Measurements from ENCODE around the gene TRAF6.
"Not testable (repeated sequence)": the region's sequence is repeated elsewhere in the genome, so short reads cannot be mapped to it uniquely, and the experiment has no call there.

TRAF6 gene, protein sequence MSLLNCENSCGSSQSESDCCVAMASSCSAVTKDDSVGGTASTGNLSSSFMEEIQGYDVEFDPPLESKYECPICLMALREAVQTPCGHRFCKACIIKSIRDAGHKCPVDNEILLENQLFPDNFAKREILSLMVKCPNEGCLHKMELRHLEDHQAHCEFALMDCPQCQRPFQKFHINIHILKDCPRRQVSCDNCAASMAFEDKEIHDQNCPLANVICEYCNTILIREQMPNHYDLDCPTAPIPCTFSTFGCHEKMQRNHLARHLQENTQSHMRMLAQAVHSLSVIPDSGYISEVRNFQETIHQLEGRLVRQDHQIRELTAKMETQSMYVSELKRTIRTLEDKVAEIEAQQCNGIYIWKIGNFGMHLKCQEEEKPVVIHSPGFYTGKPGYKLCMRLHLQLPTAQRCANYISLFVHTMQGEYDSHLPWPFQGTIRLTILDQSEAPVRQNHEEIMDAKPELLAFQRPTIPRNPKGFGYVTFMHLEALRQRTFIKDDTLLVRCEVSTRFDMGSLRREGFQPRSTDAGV

DNA sequence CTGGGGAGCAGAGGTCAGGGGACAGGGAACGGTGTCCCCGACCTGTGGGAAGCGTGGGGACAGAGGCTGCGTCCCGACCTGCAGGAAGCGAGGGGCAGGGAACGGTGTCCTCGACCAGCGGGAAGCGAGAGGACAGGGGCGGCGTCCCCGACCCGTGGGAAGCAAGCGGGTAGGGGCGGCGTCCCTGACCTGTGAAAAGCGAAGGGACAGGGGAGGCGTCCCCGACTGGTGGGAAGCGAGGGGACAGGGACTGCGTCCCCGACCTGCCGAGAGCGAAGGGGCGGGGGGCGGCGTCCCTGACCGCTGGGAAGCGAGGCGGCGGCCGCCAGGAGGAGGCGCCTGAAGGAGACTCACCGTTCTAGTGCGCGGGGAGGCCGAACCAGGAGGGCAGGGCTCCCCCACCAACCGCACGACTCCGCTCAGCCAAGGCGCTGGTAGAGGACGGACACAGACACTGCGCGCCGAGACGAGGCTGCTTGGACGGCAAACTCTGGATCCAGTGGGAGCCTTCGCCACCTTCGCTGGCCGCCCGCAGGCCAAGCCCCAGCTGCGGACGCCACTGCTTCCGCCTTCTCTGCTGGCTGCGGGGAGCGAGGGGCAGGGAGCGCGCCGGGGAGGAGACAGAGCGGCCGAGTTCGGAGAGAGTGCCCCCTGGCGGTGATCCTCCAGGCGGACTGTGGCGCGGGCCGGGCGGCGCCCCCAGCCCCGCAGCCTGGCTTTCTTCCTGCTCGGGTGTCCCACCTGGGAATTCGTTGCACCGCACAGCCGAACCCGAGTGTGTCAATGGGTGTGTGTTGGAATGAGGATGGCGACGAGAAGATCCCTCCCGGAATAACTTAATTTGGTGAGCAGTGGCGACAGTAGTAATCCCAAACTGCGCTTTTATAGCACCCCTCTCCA lies at the start of gene TRAF6:
Gene TRAF6, minus strand, starts transcription at position 579 of the 900 bp plus-strand sequence. CDS start 8,757 bp downstream, outside the sequence.
- peak; percentile 89 for DNase-seq

- DNase-seq: peak; percentile 37
Measured at GRCh38 chr11:36558571-36559413, 48.7 kb upstream of the TRAF6 start.

DNA sequence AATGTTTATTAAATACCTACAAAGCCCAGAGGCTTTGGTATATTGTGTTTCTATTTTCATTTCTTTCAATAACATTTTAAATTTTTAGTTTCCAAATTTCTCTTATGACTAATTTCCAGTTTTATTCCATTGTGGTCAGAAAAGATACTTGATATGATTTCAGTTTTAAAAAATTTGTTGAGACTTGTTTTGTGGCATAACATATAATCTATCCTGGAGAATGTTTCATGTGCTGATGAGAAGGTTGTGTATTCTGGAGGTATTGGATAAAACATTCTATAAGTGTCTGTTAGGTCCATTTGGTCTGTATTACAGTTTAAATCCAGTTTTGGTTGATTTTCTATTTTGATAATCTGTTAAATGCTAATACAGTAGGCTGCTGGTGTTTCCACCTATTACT lies 47.9 kb upstream of the TRAF6 start:
- DNase-seq: no peak

DNA sequence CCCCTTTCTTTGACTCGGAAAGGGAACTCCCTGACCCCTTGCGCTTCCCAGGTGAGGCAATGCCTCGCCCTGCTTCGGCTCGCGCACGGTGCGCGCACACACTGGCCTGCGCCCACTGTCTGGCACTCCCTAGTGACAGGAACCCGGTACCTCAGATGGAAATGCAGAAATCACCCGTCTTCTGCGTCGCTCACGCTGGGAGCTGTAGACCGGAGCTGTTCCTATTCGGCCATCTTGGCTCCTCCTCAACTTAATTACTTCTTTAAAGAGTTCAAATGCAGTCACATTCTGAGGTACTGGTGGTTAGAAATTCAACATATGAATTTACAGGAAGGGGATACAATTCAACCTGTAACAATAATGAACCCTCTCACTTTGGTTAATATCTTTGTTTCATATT lies 47.3 kb upstream of the TRAF6 start:
- DNase-seq: not testable (repeated sequence)

- no peak for DNase-seq
Measured at GRCh38 chr11:36550385-36551115, 40.5 kb upstream of the TRAF6 start.

GRCh38 chr11:36540998-36541397 lies 30.9 kb upstream of the TRAF6 start:
- peak; percentile 62 for DNase-seq

DNA sequence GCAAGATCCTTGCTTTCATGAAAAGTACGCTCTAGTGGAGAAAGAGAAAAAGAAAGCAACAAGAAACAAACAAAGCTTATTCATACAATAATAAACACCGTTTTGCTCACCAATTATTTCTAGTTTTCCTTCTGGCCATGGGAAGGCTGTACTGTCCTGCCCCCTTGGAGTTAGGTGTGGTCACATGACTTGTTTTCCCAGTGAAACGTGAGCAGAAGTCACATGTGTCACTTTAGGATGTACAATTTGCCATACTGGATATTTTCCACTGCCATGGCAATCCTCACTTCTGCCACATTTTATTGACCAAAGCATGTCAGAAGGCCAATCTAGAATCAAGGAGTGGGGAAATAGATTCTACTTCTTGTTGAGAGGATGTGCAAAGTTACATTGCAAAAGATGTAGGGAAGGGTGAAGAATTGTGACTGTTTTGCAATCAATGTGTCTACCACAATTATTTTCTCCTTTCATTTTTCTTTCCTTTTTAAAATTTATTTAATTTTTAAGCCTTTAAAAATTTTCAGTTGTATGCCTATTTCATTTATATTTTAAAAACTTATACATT lies 24.3 kb upstream of the TRAF6 start:
- DNase-seq: no peak

DNA sequence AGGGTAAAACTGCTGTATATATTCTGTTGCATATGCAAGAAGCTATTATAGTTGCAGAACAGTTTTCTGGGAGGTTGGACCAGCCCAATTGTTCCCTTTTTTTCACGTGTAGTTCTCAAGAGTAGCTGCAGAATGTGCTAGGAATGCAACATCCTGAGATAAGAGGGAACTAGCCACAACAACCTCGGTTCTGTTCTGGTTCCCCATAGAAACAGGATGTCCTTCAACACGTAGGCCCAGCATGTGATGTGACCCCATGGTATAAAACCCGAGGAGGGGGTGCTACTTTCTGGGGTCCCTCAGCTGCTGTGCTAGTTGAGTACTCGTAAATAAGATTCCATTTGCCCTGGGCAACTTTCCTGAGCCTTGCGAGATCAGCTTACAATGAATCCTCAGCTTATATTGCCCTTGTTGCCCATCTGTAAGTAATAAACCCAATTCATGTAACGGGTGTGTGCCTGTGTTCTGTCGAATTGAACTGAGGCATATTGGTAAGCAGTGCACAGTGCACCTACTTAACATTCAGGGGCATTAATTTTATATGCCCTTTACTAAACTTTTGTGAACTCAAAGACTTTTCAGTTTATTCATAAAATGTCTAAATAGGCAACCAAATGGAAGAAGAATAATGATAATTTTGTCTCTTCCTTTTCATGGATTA lies 23.0 kb upstream of the TRAF6 start:
- no peak for DNase-seq

GRCh38 chr11:36530840-36531239 lies 20.8 kb upstream of the TRAF6 start:
- no peak for DNase-seq

DNA sequence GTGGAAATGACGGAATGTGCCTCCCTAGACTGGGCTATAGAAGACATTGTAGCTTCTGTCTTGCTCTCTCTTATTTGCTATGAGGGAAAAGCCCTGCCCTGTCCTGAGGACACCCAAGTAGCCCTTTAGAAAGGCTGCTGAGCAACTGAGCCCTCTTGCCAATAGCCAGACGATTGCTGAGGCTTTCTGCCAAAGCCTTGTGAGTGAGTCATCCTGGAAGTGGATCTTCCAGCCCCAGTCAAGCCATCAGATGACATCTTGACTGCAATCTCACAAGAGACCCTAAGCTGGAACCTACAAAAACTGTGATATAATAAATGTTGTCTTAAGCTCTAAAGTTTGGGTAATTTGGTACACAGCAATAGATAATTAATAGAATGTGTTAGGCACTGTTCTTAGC lies 3.9 kb upstream of the TRAF6 start:
- no peak for DNase-seq

DNA sequence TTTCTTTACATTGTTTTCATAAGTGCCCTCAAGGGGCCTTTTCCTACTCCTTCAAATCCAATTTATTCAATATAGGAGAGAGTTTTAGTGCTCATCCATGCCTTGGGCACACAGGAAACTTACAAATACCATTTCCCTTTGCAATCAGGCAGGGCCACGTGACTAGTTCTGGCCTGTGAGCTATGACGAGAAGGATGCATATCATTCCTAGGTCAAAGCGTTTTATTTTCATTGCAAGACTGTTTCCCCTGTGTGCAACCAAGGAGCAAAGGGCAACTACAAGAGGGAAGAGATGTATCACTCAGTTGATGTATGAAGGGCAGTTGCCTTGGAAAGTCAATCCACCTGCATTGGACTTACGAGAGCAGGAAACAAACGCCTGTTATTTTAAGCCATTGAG lies 1.9 kb upstream of the TRAF6 start:
- DNase-seq: no peak

GRCh38 chr11:36511062-36511461 lies 990 bp upstream of the TRAF6 start:
- not testable (repeated sequence) for DNase-seq

- DNase-seq: no peak
Measured at GRCh38 chr11:36510594-36510942, 496 bp upstream of the TRAF6 start.

DNA sequence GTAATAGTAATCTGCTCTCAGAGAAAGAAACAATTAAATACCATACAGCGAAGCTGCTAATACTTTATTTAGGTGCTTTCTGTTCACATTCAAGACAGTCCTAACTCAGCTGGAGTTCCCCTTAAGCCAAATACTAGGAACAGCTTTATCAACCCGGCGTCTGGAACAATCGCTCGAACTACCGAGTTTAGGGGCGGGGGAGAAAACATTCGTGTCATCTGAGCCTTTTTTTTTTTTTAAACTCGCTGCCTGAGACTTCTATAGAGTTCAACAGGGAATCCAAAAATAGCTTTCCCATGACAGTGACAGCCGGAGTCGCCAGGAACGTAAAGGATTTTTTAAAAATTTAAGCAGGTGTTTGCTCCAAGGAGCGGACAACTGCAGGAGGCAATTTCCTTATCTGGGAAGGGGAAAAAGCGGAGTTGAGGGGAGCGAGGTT lies 852 bp downstream of the TRAF6 start:
- DNase-seq: peak; percentile 31

DNA sequence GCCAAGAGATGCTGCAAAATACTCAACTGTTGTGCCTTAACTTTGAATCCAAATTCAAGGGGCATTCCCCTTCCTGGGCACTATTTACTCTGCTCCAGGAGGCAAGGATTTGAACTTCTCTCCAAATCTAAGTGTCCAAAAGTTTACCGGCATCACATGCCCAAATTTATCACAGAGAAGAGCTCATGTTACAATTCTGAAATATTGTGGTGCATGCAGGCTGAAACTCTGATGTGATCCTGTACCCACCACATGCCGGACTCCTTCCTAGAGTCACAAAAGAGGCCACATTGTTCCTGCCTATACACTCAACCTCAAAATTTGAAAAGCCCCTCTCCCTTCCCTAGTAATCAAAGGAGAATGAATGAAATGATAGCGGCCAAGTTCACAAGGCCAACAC lies 1.3 kb downstream of the TRAF6 start:
- no peak for DNase-seq

- peak; percentile 32 for DNase-seq
Measured at GRCh38 chr11:36507824-36508489, 2.1 kb downstream of the TRAF6 start.

GRCh38 chr11:36501236-36501635 lies 8.8 kb downstream of the TRAF6 start:
- no peak for DNase-seq

- DNase-seq: peak; percentile 21
Measured at GRCh38 chr11:36500315-36500721, 9.8 kb downstream of the TRAF6 start.

- no peak for DNase-seq
Measured at GRCh38 chr11:36499315-36499714, 10.8 kb downstream of the TRAF6 start.

- DNase-seq: no peak
Measured at GRCh38 chr11:36498721-36499120, 11.4 kb downstream of the TRAF6 start.

Data from activated CD4-positive, alpha-beta T cell treated with anti-CD3 and anti-CD28 coated beads, Interleukin-2, amount 50 U/mL, for 16 hours (primary cell).